DND-41 (cell line): Measurements from ENCODE around the gene LCNL1.

Experiments
- CTCF ChIP-seq: IDR thresholded peaks from 2 replicates; pipeline ENCODE4 v1.5.1; 2012; ENCODE audit warnings: borderline replicate concordance, low read length, moderate library complexity, mild to moderate bottlenecking; ENCODE audit not compliant: poor library complexity, severe bottlenecking; ENCODE audit errors: extremely low read depth
- EZH2 ChIP-seq: IDR thresholded peaks from 3 replicates; pipeline ENCODE4 v1.6.1; 2012; ENCODE audit warnings: borderline replicate concordance, low read depth, mild to moderate bottlenecking, moderate library complexity, low read length, inconsistent platforms; ENCODE audit not compliant: severe bottlenecking

- TF ChIP-seq CTCF = no peak
- TF ChIP-seq EZH2 = no peak
These were observed 39.8 kb downstream of the LCNL1 start for GRCh38 chr9:137022662-137023008.
